Liver (tissue), 9 donors: ENCODE measurements around the gene ACP6. TPM values are rescaled to one million over a fixed set of nuclear protein-coding genes. Genes with fewer than 3 reads are reported as not detected.

Source experiments
- DNase-seq: peaks from one replicate; pipeline ENCODE4 v3.0.0-alpha.2; 2017; ENCODE audit warnings: low spot score
- H3K27ac ChIP-seq, 2 donors: one replicate each; pipeline ENCODE4 v1.7.0; 2013; ENCODE audit warnings: inconsistent platforms in 2 of 2, low read length in 2 of 2, control low read depth in 1 of 2, low read depth in 1 of 2, mild to moderate bottlenecking in 1 of 2
- H3K27me3 ChIP-seq, 4 donors: one replicate each; pipeline versions ENCODE4 v1.6.1 to v1.7.0; 2013; ENCODE audit warnings: low read length in 3 of 4, inconsistent platforms in 1 of 4, mild to moderate bottlenecking in 1 of 4, moderate library complexity in 1 of 4; ENCODE audit not compliant: control insufficient read depth in 4 of 4, insufficient read depth in 4 of 4
- H3K36me3 ChIP-seq, 4 donors: one replicate each; pipeline versions ENCODE4 v1.6.1 to v1.7.0; 2013; ENCODE audit warnings: low read length in 3 of 4, mild to moderate bottlenecking in 3 of 4, low read depth in 1 of 4, moderate library complexity in 1 of 4; ENCODE audit not compliant: control insufficient read depth in 4 of 4, insufficient read depth in 3 of 4
- H3K4me1 ChIP-seq, 4 donors: one replicate each; pipeline versions ENCODE4 v1.6.1 to v1.7.0; 2013; ENCODE audit warnings: low read length in 3 of 4, mild to moderate bottlenecking in 3 of 4, moderate library complexity in 1 of 4; ENCODE audit not compliant: control insufficient read depth in 4 of 4, insufficient read depth in 4 of 4
- H3K4me3 ChIP-seq, 3 donors: one replicate each; pipeline versions ENCODE4 v1.6.1 to v1.7.0; 2013; ENCODE audit warnings: low read length in 3 of 3, control low read depth in 1 of 3, low read depth in 1 of 3, mild to moderate bottlenecking in 1 of 3
- H3K9ac ChIP-seq, 2 donors: one replicate each; pipeline ENCODE4 v1.7.0; 2013; ENCODE audit warnings: low read length in 2 of 2, mild to moderate bottlenecking in 2 of 2, moderate library complexity in 2 of 2, control low read depth in 1 of 2, low read depth in 1 of 2
- H3K9me3 ChIP-seq, 4 donors: one replicate each; pipeline versions ENCODE4 v1.6.1 to v1.7.0; 2013; ENCODE audit warnings: low read length in 3 of 4; ENCODE audit not compliant: control insufficient read depth in 4 of 4
- EGR1 ChIP-seq, 2 donors: IDR thresholded peaks; 2 replicates each; pipeline ENCODE4 v1.6.1; 2016 to 2018; ENCODE audit warnings: antibody characterized with exemption in 2 of 2, low read depth in 2 of 2
- FOXA1 ChIP-seq: IDR thresholded peaks from 2 replicates; pipeline ENCODE4 v1.6.1; 2016; ENCODE audit warnings: antibody characterized with exemption
- FOXA2 ChIP-seq: IDR thresholded peaks from 2 replicates; pipeline ENCODE4 v1.6.1; 2016; ENCODE audit warnings: antibody characterized with exemption
- GABPA ChIP-seq, 2 donors: IDR thresholded peaks in 1 of 2; conservative IDR thresholded peaks in 1 of 2; 2 replicates each; pipeline ENCODE4 v1.6.1; 2016; ENCODE audit warnings: antibody characterized with exemption in 2 of 2, mild to moderate bottlenecking in 1 of 2, moderate library complexity in 1 of 2
- HNF4G ChIP-seq: IDR thresholded peaks from 2 replicates; pipeline ENCODE4 v1.6.1; 2016; ENCODE audit warnings: antibody characterized with exemption
- JUND ChIP-seq, 2 donors: IDR thresholded peaks; 2 replicates each; pipeline ENCODE4 v1.6.1; 2016; ENCODE audit warnings: antibody characterized with exemption in 2 of 2
- MAX ChIP-seq: IDR thresholded peaks from 2 replicates; pipeline ENCODE4 v1.6.1; 2016; ENCODE audit warnings: antibody characterized with exemption
- NR2F2 ChIP-seq: IDR thresholded peaks from 2 replicates; pipeline ENCODE4 v1.6.1; 2016; ENCODE audit warnings: antibody characterized with exemption
- RAD21 ChIP-seq, 2 donors: IDR thresholded peaks; 2 replicates each; pipeline ENCODE4 v1.6.1; 2016; ENCODE audit warnings: antibody characterized with exemption in 2 of 2, mild to moderate bottlenecking in 2 of 2
- REST ChIP-seq: IDR thresholded peaks from 2 replicates; pipeline ENCODE4 v1.6.1; 2016; ENCODE audit warnings: antibody characterized with exemption, mild to moderate bottlenecking
- RXRA ChIP-seq, 2 donors: IDR thresholded peaks; 2 replicates each; pipeline ENCODE4 v1.6.1; 2017 to 2018; ENCODE audit warnings: antibody characterized with exemption in 2 of 2, mild to moderate bottlenecking in 1 of 2
- SP1 ChIP-seq: IDR thresholded peaks from 2 replicates; pipeline ENCODE4 v1.6.1; 2018; ENCODE audit warnings: antibody characterized with exemption, mild to moderate bottlenecking
- WGBS: extraction: QIAGEN DNeasy Blood & Tissue Kit; methylation state at CpG from one replicate; pipeline ENCODE4 v1.1.7; 2013; 5-methylcytosine and 5-hydroxymethylcytosine counted together
- polyA plus RNA-seq, 2 donors: library from polyadenylated mRNA; stranded (reverse) in 1 of 2; unstranded in 1 of 2; fragments of 200-250 nt in 1 of 2; fragments of >200 nt in 1 of 2; fragmentation: Nextera tagmentation in 1 of 2; extraction: Ambion mirVana in 1 of 2; gene quantifications; one replicate each; pipeline versions ENCODE4 v1.2.1 to v1.2.3, GENCODE V29; 2013 to 2015
- total RNA-seq, 2 donors: library from RNA; depleted of rRNA; stranded (reverse); fragments of >200 nt; gene quantifications; one replicate each; pipeline ENCODE4 v1.2.3, GENCODE V29; 2014
- TF ChIP-seq, protein P1 (sequence below): fragments of 150-350 bp; IDR thresholded peaks from 2 replicates; pipeline ENCODE4 v1.5.1; 2017; ENCODE audit warnings: improper control_type of control experiment, low read depth, low read length; ENCODE audit not compliant: missing input control
- TF ChIP-seq, protein P2 (sequence below): IDR thresholded peaks from 2 replicates; pipeline ENCODE4 v1.6.1; 2016; ENCODE audit warnings: antibody characterized with exemption
- donor health status: healthy.
- donor health status: healthy.
- donor health status: healthy.
- donor health status: healthy.
- donor health status: healthy.

ACP6 gene
- total and polyA plus RNA-seq, 4 donors = 4.7 to 18.1 (median 7.9) TPM

DNA sequence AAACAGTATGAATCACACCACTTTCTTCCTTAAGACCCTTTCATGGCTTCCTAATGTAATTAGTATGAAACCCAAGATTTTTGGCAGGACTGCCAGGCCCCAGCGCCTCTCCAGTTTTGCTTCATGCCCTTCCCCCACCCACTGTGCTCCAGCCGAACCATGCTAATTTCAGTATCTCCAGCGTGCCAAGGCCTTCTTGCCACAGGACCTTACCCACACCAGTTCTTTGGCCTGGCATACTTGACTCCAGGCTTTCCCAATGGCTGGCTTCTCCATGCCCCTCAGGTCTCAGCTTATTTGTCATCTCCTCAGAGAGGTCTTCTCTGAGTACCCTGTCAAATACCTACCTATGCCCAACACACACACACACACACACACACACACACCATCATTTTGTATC, 38.5 kb downstream of the ACP6 start:
- Histone ChIP-seq H3K27me3 (no peaks in the 10 kb centered on the region), H3K4me1 (peaks cover 0 to 7% (median 6%) of the 10 kb centered on the region in 4 donors), H3K27ac (no peak overlapping the region), H3K36me3 (peaks cover 0 to 1% (median 0%) of the 10 kb centered on the region in 4 donors), H3K9me3 (no peaks in the 10 kb centered on the region), H3K4me3 (no peak overlapping the region), H3K9ac (no peak overlapping the region)
- TF ChIP-seq RAD21 (IDR thresholded peaks at IDR 0.05) = no peak
- TF ChIP-seq, protein P1, sequence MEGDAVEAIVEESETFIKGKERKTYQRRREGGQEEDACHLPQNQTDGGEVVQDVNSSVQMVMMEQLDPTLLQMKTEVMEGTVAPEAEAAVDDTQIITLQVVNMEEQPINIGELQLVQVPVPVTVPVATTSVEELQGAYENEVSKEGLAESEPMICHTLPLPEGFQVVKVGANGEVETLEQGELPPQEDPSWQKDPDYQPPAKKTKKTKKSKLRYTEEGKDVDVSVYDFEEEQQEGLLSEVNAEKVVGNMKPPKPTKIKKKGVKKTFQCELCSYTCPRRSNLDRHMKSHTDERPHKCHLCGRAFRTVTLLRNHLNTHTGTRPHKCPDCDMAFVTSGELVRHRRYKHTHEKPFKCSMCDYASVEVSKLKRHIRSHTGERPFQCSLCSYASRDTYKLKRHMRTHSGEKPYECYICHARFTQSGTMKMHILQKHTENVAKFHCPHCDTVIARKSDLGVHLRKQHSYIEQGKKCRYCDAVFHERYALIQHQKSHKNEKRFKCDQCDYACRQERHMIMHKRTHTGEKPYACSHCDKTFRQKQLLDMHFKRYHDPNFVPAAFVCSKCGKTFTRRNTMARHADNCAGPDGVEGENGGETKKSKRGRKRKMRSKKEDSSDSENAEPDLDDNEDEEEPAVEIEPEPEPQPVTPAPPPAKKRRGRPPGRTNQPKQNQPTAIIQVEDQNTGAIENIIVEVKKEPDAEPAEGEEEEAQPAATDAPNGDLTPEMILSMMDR = no peak
- no peak for TF ChIP-seq FOXA1
- no peak for TF ChIP-seq HNF4G
- TF ChIP-seq REST = no peak
- no peak for TF ChIP-seq SP1
- TF ChIP-seq, protein P2, sequence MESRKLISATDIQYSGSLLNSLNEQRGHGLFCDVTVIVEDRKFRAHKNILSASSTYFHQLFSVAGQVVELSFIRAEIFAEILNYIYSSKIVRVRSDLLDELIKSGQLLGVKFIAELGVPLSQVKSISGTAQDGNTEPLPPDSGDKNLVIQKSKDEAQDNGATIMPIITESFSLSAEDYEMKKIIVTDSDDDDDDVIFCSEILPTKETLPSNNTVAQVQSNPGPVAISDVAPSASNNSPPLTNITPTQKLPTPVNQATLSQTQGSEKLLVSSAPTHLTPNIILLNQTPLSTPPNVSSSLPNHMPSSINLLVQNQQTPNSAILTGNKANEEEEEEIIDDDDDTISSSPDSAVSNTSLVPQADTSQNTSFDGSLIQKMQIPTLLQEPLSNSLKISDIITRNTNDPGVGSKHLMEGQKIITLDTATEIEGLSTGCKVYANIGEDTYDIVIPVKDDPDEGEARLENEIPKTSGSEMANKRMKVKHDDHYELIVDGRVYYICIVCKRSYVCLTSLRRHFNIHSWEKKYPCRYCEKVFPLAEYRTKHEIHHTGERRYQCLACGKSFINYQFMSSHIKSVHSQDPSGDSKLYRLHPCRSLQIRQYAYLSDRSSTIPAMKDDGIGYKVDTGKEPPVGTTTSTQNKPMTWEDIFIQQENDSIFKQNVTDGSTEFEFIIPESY = no peak
- no peak for TF ChIP-seq EGR1 (IDR thresholded peaks at IDR 0.05; ENCODE audit: low read depth in 2 of 2)
- no peak for TF ChIP-seq JUND (IDR thresholded peaks at IDR 0.05)
- TF ChIP-seq NR2F2 = no peak
- no peak for TF ChIP-seq RXRA (IDR thresholded peaks at IDR 0.05)
- 96% methylated on average over 3 of the region's 3 CpGs for WGBS
- no peak for DNase-seq

GRCh38 chr1:147630447-147630846, 39.9 kb downstream of the ACP6 start:
- TF ChIP-seq RAD21 (IDR thresholded peaks at IDR 0.05) (no peak), GABPA (IDR thresholded peaks at IDR 0.05 in 1 of 2, conservative IDR thresholded peaks at IDR 0.05 in 1 of 2) (no peak), FOXA2 (no peak), FOXA1 (no peak), MAX (no peak)
- Histone ChIP-seq H3K4me3 (no peak overlapping the region), H3K27me3 (no peaks in the 10 kb centered on the region), H3K9ac (no peak overlapping the region), H3K4me1 (peaks cover 0 to 21% (median 19%) of the 10 kb centered on the region in 4 donors), H3K27ac (no peak overlapping the region), H3K9me3 (no peaks in the 10 kb centered on the region), H3K36me3 (peaks cover 0 to 1% (median 0%) of the 10 kb centered on the region in 4 donors)
- 96% methylated on average over 6 of the region's 6 CpGs for WGBS
- DNase-seq = no peak
